ENCODE data around the gene RAC3. TPM values are rescaled to one million over a fixed set of nuclear protein-coding genes. Genes with fewer than 3 reads are reported as not detected.

Gene RAC3
- total RNA-seq, 1 donor from 2014 or later, result 0.82 TPM

- Histone ChIP-seq H3K4me1 (peaks cover 37% of the 10 kb centered on the region), H3K9me3 (replicated peaks) (no peaks in the 10 kb centered on the region), H3K27me3 (ENCODE audit: low read depth) (no peaks in the 10 kb centered on the region), H3K27ac (replicated peaks) (peak within 1 kb of the TSS; percentile 79), H3K4me3 (peak within 1 kb of the TSS; percentile 97), H3K36me3 (no peaks in the 10 kb centered on the region)
- intact Hi-C loops (cut with micrococcal nuclease), result no loop called here
- DNase-seq, result no peak
- no peak for TF ChIP-seq CTCF (IDR thresholded peaks at IDR 0.05; ENCODE audit: borderline replicate concordance)
Measured at GRCh38 chr17:82022310-82022980, 9.0 kb upstream of the RAC3 start, which contains the start of gene CENPX. Gene CENPX, minus strand, starts transcription at chr17:82022878. Its CDS starts 17 bp downstream, at chr17:82022861.

- intact Hi-C loops (cut with micrococcal nuclease), result no loop called here
Measured at GRCh38 chr17:82022981-82023446, 8.5 kb upstream of the RAC3 start, which contains the start of gene LRRC45. Gene LRRC45, plus strand, starts transcription at chr17:82023305. Its CDS starts 339 bp downstream, at chr17:82023644.

GRCh38 chr17:82023447-82024241, 7.8 kb upstream of the RAC3 start:
- no peaks in the 10 kb centered on the region for H3K27me3 ChIP-seq (ENCODE audit: low read depth)
- no peak for DNase-seq
- H3K9me3 ChIP-seq (replicated peaks), result no peaks in the 10 kb centered on the region
- H3K4me3 ChIP-seq, result peak overlapping the region; percentile 97
- peak overlapping the region; percentile 71 for H3K27ac ChIP-seq (replicated peaks)
- intact Hi-C loops (cut with micrococcal nuclease), result no loop called here
- H3K36me3 ChIP-seq, result no peaks in the 10 kb centered on the region
- TF ChIP-seq CTCF (IDR thresholded peaks at IDR 0.05; ENCODE audit: borderline replicate concordance), result no peak
- H3K4me1 ChIP-seq, result peaks cover 37% of the 10 kb centered on the region

More at GRCh38 chr17:82022981-82023446, 8.5 kb upstream of the RAC3 start, which contains the start of gene LRRC45:
- peak within 1 kb of the TSS; percentile 97 for H3K4me3 ChIP-seq
- H3K27ac ChIP-seq (replicated peaks), result peak within 1 kb of the TSS; percentile 79
- TF ChIP-seq CTCF (IDR thresholded peaks at IDR 0.05; ENCODE audit: borderline replicate concordance), result no peak
- H3K36me3 ChIP-seq, result no peaks in the 10 kb centered on the region
- peak; percentile 100 for DNase-seq
- no peaks in the 10 kb centered on the region for H3K27me3 ChIP-seq (ENCODE audit: low read depth)
- peaks cover 37% of the 10 kb centered on the region for H3K4me1 ChIP-seq
- no peaks in the 10 kb centered on the region for H3K9me3 ChIP-seq (replicated peaks)

- Histone ChIP-seq H3K27me3 (ENCODE audit: low read depth) (no peaks in the 10 kb centered on the region), H3K9me3 (replicated peaks) (no peaks in the 10 kb centered on the region), H3K4me1 (peaks cover 46% of the 10 kb centered on the region), H3K4me3 (no peak overlapping the region), H3K36me3 (no peaks in the 10 kb centered on the region), H3K27ac (replicated peaks) (no peak overlapping the region)
- intact Hi-C loops (cut with micrococcal nuclease), result no loop called here
- TF ChIP-seq CTCF (IDR thresholded peaks at IDR 0.05; ENCODE audit: borderline replicate concordance), result no peak
- no peak for DNase-seq
Measured at GRCh38 chr17:82024859-82025258, 6.6 kb upstream of the RAC3 start.

GRCh38 chr17:82025401-82026107, 5.9 kb upstream of the RAC3 start:
- Histone ChIP-seq H3K27ac (replicated peaks) (no peak overlapping the region), H3K9me3 (replicated peaks) (no peaks in the 10 kb centered on the region), H3K36me3 (no peaks in the 10 kb centered on the region), H3K27me3 (ENCODE audit: low read depth) (no peaks in the 10 kb centered on the region), H3K4me1 (peaks cover 51% of the 10 kb centered on the region), H3K4me3 (no peak overlapping the region)
- intact Hi-C loops (cut with micrococcal nuclease), result no loop called here
- TF ChIP-seq CTCF (IDR thresholded peaks at IDR 0.05; ENCODE audit: borderline replicate concordance), result no peak
- DNase-seq, result no peak
